ENCODE results near the gene MTUS2. TPM values are rescaled to one million over a fixed set of nuclear protein-coding genes. Genes with fewer than 3 reads are reported as not detected.

Gene MTUS2
- total and polyA plus RNA-seq, 2 experiments from 2014 or later = 3.0 to 4.3 TPM

- no peaks in the 10 kb centered on the region for H3K79me2 ChIP-seq
- WGBS (ENCODE audit: low lambda C conversion rate, missing lambda C conversion rate) = 97% methylated on average over 23 of the region's 24 CpGs
- H3K9me2 ChIP-seq (replicated peaks; ENCODE audit: insufficient read depth) = no peaks in the 10 kb centered on the region
- DNase-seq (ENCODE audit: low spot score) = no peak
- no peaks in the 10 kb centered on the region for H3K36me3 ChIP-seq (replicated peaks; ENCODE audit: insufficient read depth, low read depth)
- H2AFZ ChIP-seq = no peak overlapping the region
- TF ChIP-seq EZH2 (IDR thresholded peaks at IDR 0.05; ENCODE audit: borderline replicate concordance) (no peak), EZH2phosphoT487 (IDR thresholded peaks at IDR 0.05; ENCODE audit: low read depth, severe bottlenecking, unreplicated experiment) (no peak), CTCF (IDR thresholded peaks at IDR 0.05; ENCODE audit: poor library complexity) (no peak)
- H3K27ac ChIP-seq = no peak overlapping the region
- no peak overlapping the region for H3K4me3 ChIP-seq
- no peaks in the 10 kb centered on the region for H3K9me3 ChIP-seq (ENCODE audit: low read depth)
- H4K20me1 ChIP-seq (ENCODE audit: insufficient read depth, poor library complexity, severe bottlenecking) = no peaks in the 10 kb centered on the region
- no peaks in the 10 kb centered on the region for H3K4me1 ChIP-seq (ENCODE audit: insufficient read depth)
- no peaks in the 10 kb centered on the region for H3K27me3 ChIP-seq
- no peak overlapping the region for H3K4me2 ChIP-seq
Measured at GRCh38 chr13:29535663-29536655, 715.8 kb downstream of the MTUS2 start.

GRCh38 chr13:29536853-29537252 lies 716.7 kb downstream of the MTUS2 start:
- TF ChIP-seq EZH2 (IDR thresholded peaks at IDR 0.05; ENCODE audit: borderline replicate concordance) (no peak), CTCF (IDR thresholded peaks at IDR 0.05; ENCODE audit: poor library complexity) (no peak), EZH2phosphoT487 (IDR thresholded peaks at IDR 0.05; ENCODE audit: low read depth, severe bottlenecking, unreplicated experiment) (no peak)
- WGBS (ENCODE audit: low lambda C conversion rate, missing lambda C conversion rate) = over 99% methylated on average over 7 of the region's 7 CpGs
- H3K4me2 ChIP-seq = no peak overlapping the region
- no peak overlapping the region for H3K27ac ChIP-seq
- H3K4me1 ChIP-seq (ENCODE audit: insufficient read depth) = no peaks in the 10 kb centered on the region
- no peak for DNase-seq (ENCODE audit: low spot score)
- H3K36me3 ChIP-seq (replicated peaks; ENCODE audit: insufficient read depth, low read depth) = no peaks in the 10 kb centered on the region
- no peaks in the 10 kb centered on the region for H3K27me3 ChIP-seq
- H3K9me2 ChIP-seq (replicated peaks; ENCODE audit: insufficient read depth) = no peaks in the 10 kb centered on the region
- H4K20me1 ChIP-seq (ENCODE audit: insufficient read depth, poor library complexity, severe bottlenecking) = no peaks in the 10 kb centered on the region
- no peak overlapping the region for H2AFZ ChIP-seq
- H3K9me3 ChIP-seq (ENCODE audit: low read depth) = no peaks in the 10 kb centered on the region
- no peak overlapping the region for H3K4me3 ChIP-seq
- H3K79me2 ChIP-seq = peaks cover 3% of the 10 kb centered on the region

GRCh38 chr13:29537736-29538651 lies 717.9 kb downstream of the MTUS2 start:
- no peak for DNase-seq (ENCODE audit: low spot score)
- no peaks in the 10 kb centered on the region for H3K4me1 ChIP-seq (ENCODE audit: insufficient read depth)
- H3K79me2 ChIP-seq = peaks cover 12% of the 10 kb centered on the region
- H3K27me3 ChIP-seq = no peaks in the 10 kb centered on the region
- no peaks in the 10 kb centered on the region for H3K36me3 ChIP-seq (replicated peaks; ENCODE audit: insufficient read depth, low read depth)
- TF ChIP-seq CTCF (IDR thresholded peaks at IDR 0.05; ENCODE audit: poor library complexity) (no peak), EZH2phosphoT487 (IDR thresholded peaks at IDR 0.05; ENCODE audit: low read depth, severe bottlenecking, unreplicated experiment) (no peak)
- no peaks in the 10 kb centered on the region for H3K9me2 ChIP-seq (replicated peaks; ENCODE audit: insufficient read depth)
- H3K4me3 ChIP-seq = no peak overlapping the region
- no peaks in the 10 kb centered on the region for H3K9me3 ChIP-seq (ENCODE audit: low read depth)
- no peak overlapping the region for H2AFZ ChIP-seq
- H4K20me1 ChIP-seq (ENCODE audit: insufficient read depth, poor library complexity, severe bottlenecking) = no peaks in the 10 kb centered on the region
- no peak overlapping the region for H3K27ac ChIP-seq
- H3K4me2 ChIP-seq = no peak overlapping the region
- 78% methylated on average over 14 of the region's 14 CpGs for WGBS (ENCODE audit: low lambda C conversion rate, missing lambda C conversion rate)

Data from hepatocyte (in vitro differentiated cells).